Spleen (tissue), 7 donors: ENCODE measurements around the gene FRAT2.

Source experiments
- CTCF ChIP-seq, 11 experiments: fragments of 200-600 bp in 7 of 11; fragments of 450-650 bp in 4 of 11; sonication (generic) in 4 of 11; IDR thresholded peaks in 8 of 11; conservative IDR thresholded peaks in 3 of 11; 1 replicate in 7 of 11; 2 replicates in 4 of 11; pipeline versions ENCODE4 v1.4.0 to v1.8.0; 2016 to 2021; ENCODE audit warnings: antibody characterized with exemption in 11 of 11, inconsistent platforms in 4 of 11, mild to moderate bottlenecking in 1 of 11
- POLR2A ChIP-seq, 3 donors: fragments of 450-650 bp; IDR thresholded peaks; one replicate each; pipeline ENCODE4 v1.5.1; 2017; ENCODE audit warnings: antibody characterized with exemption in 3 of 3, mild to moderate bottlenecking in 1 of 3
- donor health status: DM: no; HTN: no; CAD: no; lungs with moderate emphysema.
- donor health status: DM: no; HTN: no; CAD: no.
- donor health status: DM: no; HTN: no; CAD: no.

GRCh38 chr10:97336942-97337831, 2.7 kb upstream of the FRAT2 start:
- no peak for TF ChIP-seq CTCF (IDR thresholded peaks at IDR 0.05 in 8 of 11, conservative IDR thresholded peaks at IDR 0.05 in 3 of 11)
- no peak for TF ChIP-seq POLR2A (IDR thresholded peaks at IDR 0.05)
